HG03039 (cell line): ENCODE results near the gene TMEM204.

Experiments used
- ATAC-seq: cut with Tn5 transposase; IDR thresholded peaks from one replicate; pipeline ENCODE4 v1.9.1; 2021; ENCODE audit warnings: mild to moderate bottlenecking, moderate library complexity; ENCODE audit not compliant: unreplicated experiment

The TMEM204 gene

GRCh38 chr16:1518626-1519135, 14.8 kb upstream of the TMEM204 start:
- no peak for ATAC-seq

DNA sequence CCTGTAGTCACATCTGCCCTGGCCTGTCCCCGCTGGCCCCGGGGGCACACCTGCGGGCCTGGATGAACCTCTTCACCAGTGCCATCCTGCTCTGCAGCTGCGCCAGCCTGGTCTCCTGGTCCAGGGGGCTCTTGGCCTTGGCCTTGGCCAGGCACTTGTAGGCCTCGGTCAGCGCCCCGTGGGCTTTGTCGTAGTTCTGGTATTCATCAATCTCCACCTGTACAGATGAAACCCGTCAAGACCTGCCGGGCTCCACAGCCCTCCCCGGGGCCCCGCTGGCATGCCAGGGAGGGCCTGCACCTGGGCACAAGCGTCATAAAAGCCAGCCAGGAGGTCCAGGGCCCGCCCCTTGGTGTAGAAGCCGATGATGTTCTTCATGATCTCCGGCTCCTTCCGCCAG, 13.6 kb upstream of the TMEM204 start:
- ATAC-seq, result no peak

GRCh38 chr16:1520461-1520860, 13.0 kb upstream of the TMEM204 start:
- no peak for ATAC-seq

- ATAC-seq, result no peak
Measured at GRCh38 chr16:1523581-1524245, 9.8 kb upstream of the TMEM204 start.

GRCh38 chr16:1524366-1524765, 9.1 kb upstream of the TMEM204 start:
- no peak for ATAC-seq

DNA sequence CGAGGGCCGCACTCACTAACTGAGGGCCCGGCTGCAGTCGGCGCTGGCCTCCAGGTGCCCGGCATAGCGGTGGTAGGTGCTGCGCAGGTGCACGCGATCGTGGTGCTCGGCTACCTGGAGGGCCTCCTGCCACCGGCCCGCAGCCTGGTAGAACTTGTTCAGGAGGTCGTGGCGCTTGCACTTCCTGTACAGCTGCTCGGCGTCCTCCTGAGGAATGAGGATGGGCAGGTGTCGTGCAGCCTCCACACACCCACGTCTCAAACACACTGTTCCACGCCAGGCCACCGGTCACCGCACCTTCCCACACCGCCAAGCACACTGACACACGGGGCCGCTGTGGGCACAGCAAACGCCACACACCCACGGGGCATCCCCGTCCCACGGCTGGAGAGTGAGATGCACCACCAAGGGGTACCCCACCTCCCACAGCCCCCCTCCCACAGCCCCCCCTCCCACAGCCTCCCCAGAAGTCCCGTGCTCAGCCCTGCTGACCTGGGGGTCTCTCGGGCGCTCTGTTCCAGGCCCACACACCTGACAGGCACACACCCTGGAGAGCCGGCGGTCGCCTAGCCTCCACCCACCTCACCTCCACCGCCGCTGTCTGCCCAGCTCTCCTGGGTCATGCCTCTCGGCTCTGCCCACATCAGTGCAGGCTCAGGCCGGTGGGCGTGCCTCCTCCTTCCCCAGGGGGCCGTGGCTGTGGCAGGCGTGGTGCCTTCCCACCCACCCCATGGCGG, 7.4 kb upstream of the TMEM204 start:
- no peak for ATAC-seq

- ATAC-seq, result no peak
Measured at GRCh38 chr16:1526608-1527555, 6.6 kb upstream of the TMEM204 start.

GRCh38 chr16:1527836-1528811, 5.3 kb upstream of the TMEM204 start:
- ATAC-seq, result no peak

GRCh38 chr16:1528921-1529537, 4.4 kb upstream of the TMEM204 start:
- no peak for ATAC-seq

DNA sequence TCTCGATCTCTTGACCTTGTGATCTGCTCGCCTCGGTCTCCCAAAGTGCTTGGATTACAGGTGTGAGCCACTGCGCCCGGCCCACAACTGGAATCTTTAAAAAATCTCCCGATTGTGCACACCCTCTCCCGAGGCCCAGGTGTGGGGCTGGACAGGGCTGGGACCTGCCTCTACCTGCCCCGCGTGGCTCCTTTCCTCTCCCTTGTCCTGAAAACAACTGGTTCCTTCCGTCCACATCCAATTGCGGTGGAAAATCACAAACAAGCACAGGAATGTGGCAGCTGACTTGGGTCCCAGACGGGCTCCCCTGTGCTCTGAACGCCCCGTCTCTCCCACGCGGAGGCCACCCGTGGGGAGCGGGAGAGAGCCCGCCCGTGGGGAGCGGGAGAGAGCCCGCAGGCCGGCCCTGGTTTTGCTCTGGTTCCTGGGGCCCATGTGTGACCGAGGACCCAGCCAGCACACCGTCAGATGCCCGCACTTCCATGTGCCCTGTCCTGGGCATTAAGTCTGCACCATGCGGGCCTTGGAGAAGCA, 3.0 kb upstream of the TMEM204 start:
- ATAC-seq, result no peak

- ATAC-seq, result no peak
Measured at GRCh38 chr16:1530883-1531637, 2.4 kb upstream of the TMEM204 start.

GRCh38 chr16:1531638-1531910, 1.9 kb upstream of the TMEM204 start:
- no peak for ATAC-seq

DNA sequence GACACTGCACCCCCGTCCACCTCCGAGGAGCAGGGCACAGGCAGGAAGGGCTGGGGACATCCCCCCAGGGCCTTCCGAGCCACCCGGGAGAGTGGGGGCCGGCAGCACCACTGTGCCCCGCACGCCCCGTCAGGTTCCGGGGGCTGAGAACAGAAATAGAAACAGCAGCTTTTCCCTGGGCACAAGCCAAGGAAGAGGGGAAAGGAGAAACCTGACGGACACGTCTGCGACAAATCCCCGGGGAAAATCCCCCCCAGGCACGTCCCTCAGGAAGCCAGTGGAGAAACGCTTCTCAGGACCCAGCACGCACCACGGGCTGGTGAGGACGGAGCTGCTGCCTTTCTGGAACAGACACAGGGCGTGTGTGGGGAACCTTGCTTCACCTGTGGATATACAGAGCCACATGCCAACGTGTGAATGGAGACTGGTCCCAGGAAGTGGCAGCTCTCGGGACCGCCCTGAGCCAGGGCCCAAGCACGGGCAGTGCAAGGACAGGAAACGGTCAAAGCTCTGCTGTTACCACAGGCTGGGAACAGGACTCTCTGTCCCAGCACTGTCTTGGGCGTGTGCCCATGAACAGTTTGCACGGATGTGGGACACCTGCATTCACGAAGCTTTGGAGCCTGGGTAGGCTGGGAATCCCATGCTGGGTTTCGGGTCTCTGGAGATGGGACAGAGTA, 1.2 kb upstream of the TMEM204 start:
- ATAC-seq, result no peak

- ATAC-seq, result no peak
Measured at GRCh38 chr16:1532771-1533170, 695 bp upstream of the TMEM204 start.

DNA sequence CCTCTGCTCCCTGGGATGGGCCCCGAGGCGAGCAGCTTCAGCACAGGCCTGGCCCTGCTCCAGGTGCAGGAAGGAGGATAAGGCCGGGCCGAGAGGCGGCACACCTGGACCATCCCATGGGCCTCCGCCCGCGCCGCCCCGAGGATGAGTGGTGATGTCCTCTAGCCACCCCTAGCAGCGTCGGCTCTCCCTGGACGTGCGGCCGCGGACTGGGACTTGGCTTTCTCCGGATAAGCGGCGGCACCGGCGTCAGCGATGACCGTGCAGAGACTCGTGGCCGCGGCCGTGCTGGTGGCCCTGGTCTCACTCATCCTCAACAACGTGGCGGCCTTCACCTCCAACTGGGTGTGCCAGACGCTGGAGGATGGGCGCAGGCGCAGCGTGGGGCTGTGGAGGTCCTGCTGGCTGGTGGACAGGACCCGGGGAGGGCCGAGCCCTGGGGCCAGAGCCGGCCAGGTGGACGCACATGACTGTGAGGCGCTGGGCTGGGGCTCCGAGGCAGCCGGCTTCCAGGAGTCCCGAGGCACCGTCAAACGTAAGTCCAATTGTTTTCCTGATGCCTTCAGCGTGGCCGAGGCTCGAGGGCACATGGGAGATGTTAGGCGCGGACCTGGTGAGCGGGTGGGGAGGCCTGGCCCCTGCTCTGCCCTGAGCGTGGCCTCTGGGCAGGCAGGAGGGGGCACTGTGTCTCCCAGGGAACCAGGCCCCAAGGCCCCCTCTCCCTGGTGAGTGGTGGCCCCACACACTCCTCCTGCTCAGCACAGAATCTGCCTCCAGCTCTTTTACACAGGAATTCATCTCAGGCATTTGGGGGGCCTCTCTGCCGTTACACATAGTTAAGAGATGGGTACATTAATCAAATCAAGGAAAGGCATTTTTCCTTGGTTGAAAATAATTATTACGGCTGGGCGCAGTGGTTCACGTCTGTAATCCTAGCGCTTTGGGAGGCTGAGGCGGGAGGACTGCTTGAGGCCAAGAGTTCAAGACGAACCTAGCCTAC, 855 bp downstream of the TMEM204 start:
- no peak for ATAC-seq

DNA sequence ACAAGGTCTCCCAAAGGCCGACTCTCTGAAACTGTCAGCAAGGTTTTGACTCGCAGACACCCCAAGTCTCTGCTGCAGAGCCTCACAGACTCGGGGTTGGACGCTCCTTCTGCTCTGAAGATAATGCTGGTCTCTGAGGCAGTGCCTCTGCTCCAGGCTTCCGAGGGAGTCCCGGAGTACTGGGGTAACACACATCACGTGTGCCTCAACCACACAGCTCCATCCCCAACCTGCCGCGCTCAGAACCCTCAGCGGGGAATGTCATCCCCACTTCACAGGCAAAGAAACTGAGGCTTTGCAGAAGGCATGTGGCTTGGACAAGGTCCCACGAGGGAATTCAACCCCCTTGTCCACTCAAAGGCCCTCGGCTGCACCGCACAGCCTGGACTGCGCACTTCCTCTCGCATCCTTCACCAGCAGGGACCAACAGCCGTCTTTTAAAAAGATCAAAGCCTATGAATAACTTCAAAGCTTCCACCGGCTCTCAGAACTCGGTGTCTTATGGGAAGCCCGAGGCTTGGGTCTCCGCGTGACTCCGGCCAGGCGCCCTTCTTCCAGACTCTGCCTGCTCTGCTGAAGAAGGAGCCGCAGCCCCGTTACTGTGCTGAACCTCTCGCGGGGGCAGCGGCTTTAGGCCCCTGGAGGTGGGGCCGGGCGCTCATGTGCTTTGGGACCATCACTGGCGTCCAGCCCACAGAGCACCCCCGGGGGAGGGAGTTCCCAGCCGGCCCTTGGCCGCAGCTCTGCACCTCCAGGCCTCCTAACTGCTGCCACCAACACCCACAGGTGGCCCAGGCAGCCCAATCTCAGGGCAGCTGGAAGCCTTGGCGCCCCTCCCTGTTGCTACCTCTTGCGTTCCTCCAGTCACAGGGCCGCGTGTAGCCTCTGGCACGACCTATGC, 2.2 kb downstream of the TMEM204 start:
- no peak for ATAC-seq
